GM12875 (cell line): ENCODE results near the gene MRPL37.

ENCODE experiments used
- H3K4me3 ChIP-seq: one replicate; pipeline ENCODE4 v1.5.1; 2011; ENCODE audit warnings: low read depth, low read length, control low read depth
- TF ChIP-seq, protein P1 (sequence below): IDR thresholded peaks from 2 replicates; pipeline ENCODE4 v1.5.1; 2011; ENCODE audit warnings: low read depth, mild to moderate bottlenecking, control low read depth, inconsistent platforms, low read length, moderate library complexity, borderline replicate concordance; ENCODE audit not compliant: insufficient read depth

Gene MRPL37

DNA sequence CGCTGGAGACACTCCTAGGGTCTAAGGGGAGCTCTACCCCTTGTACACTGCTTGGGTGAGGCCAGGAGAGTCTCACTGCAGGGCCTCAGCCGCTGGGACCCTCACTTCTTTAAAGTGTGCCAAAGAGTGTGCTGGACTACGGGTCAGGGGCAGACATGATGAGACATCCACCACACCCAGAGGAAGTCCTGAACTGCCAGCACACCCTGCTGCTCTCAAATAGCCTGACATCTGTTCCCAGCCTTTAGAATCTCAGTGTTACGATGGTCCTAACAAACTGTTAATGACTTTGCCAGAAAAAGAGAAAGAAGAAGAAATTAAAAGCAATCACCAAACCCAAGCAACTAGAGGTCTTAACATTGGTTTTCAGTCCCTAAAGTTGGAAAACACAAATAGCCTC, 49.0 kb downstream of the MRPL37 start:
- no peak overlapping the region for H3K4me3 ChIP-seq
- TF ChIP-seq, protein P1, sequence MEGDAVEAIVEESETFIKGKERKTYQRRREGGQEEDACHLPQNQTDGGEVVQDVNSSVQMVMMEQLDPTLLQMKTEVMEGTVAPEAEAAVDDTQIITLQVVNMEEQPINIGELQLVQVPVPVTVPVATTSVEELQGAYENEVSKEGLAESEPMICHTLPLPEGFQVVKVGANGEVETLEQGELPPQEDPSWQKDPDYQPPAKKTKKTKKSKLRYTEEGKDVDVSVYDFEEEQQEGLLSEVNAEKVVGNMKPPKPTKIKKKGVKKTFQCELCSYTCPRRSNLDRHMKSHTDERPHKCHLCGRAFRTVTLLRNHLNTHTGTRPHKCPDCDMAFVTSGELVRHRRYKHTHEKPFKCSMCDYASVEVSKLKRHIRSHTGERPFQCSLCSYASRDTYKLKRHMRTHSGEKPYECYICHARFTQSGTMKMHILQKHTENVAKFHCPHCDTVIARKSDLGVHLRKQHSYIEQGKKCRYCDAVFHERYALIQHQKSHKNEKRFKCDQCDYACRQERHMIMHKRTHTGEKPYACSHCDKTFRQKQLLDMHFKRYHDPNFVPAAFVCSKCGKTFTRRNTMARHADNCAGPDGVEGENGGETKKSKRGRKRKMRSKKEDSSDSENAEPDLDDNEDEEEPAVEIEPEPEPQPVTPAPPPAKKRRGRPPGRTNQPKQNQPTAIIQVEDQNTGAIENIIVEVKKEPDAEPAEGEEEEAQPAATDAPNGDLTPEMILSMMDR = no peak

DNA sequence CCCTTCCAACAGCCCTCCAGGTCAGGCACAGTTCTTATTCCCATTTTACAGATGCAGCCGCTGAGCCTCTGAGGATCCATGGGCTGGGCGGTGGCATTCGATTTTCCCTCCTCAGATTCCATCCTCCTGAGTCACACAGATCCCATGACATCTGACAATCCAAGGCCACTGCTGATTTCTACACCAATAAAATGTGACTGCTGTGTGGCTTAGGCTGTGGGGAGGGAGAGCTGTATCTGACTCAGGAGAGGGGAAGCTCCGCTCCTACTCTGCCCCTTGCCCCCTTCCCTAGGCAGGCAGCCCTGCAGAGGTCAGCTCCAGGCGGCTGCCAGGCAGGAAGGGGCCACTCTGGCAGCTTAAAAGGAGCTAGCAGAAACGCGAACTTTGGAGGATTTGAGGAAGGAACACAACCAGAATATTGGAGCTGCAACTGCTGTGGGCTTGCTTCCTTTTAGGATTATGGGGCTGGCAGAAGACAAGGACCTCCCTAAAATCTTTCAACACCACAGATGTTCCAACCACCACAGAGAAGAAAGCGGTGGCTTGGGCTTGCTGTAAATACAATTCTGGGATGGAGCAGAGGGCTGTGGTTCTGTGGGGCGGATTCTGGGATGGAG, 50.0 kb downstream of the MRPL37 start:
- TF ChIP-seq, protein P1 = no peak
- no peak overlapping the region for H3K4me3 ChIP-seq

DNA sequence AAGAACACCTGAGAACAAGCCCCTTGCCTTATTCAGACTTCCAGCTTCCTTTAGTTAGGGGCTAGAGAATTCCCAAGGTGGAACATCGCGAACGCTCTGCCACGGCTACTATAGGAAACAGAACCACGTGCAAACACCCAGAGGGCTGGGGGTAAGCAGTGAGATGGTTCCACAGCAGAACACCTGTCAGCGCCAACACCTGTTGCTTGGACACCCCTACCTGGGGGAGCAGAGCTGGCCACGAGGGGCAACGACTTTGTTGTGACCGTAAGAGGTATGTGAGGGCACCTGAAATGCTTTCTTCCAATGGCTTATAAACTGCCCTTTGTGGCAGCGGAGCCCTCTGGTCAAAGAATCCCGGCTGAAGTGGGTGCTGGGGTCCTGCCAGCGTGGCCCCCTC, 50.7 kb downstream of the MRPL37 start:
- TF ChIP-seq, protein P1 = no peak
- H3K4me3 ChIP-seq = no peak overlapping the region

DNA sequence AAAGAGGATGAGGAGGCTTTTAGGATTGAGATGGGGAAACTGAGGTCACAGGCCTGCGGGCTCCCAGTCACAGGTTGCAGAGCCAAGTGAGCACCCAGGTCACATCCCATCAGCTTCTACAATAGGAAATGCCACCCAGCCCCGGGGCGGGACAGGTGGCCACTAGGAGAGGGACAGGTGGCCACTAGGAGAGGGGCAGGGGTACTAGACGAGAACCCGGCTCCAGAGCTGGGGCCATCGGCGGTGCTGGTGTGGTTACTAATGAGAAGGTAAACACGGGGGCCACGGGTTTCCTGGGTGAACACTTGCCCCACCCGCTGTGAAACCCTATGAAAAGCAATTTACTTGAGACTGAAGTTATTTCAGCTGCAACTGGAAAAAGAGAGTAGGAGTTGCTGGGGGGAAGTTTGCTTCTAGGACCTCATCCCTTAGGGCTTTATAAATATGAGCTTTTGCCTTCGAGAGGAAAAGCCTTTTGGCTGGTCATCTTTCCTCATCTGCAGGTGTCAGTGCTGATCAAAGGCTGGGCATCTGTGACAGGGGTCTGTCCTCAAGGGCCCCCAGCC, 52.5 kb downstream of the MRPL37 start:
- H3K4me3 ChIP-seq = no peak overlapping the region
- TF ChIP-seq, protein P1 = no peak

DNA sequence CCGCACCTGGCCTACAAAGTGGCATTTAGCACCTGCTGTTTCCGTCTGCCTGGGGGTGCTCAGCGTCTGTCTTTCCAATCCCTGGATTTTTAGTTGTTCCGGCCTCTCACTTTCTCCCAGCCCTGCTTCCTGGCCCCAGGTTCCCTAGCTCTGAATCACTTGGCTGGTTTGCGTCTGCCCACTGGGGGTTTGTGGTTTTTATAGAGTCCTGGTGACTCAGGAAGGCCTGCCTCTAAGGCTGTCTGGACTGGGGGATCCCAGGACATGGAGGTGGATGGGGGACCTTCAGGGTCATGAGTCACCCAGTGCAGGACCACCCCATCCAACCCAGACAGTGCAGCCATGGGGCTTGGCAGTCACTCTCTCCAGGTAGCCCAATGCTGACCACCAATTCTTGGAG, 53.5 kb downstream of the MRPL37 start:
- TF ChIP-seq, protein P1 = no peak
- H3K4me3 ChIP-seq = no peak overlapping the region

DNA sequence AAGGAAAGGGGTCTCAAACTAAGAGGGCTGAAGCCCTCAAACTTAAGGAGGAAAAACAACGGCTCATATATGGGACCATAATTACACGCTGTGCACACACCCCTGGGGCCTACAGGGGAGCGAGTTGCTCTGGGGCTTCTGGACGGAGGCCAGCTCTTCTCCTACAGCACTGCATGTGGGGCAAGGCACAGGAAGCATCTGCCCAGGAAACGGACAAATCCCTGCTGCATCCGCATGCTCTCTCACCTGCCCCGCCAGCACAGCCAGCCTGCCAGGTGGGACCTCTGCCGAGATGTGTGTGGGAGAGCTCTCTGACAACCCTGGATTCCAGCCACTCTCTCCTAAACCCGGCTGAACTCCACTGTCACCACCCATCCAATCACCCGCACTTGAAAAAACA, 54.1 kb downstream of the MRPL37 start:
- TF ChIP-seq, protein P1 = no peak
- no peak overlapping the region for H3K4me3 ChIP-seq

DNA sequence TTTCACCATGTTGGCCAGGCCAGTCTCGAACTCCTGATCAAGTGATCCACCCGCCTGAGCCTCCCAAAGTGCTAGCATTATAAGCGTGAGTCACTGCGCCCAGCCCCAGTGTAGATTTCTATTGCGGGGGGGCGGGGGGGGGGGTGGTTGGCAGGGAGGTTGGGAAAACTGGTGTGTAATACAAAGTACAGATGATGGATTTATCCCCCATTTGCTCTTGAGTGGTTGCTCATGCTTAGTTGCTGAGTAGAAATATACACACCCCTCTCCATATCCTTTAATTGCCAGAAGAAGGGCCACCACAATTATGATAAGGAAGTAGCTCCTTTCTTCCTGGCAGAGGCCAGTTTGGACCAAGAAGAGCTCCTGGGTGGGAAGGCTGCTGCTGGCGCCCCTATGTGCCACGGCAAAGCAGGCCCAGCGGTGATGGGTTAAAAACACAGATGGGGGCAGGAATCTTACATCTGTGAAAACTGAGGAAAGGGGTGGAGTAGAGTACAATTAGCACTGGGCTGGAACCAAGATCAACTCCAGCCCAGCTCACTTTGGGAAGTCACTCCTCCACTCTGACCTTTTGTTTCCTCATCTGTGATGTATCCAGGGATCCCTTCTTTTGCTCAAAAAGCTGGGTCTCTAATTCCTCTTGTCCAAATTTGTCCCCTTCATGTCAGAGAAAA, 55.2 kb downstream of the MRPL37 start:
- no peak overlapping the region for H3K4me3 ChIP-seq
- TF ChIP-seq, protein P1 = no peak
